Measurements from ENCODE around the gene PLA2G4F.

DNA sequence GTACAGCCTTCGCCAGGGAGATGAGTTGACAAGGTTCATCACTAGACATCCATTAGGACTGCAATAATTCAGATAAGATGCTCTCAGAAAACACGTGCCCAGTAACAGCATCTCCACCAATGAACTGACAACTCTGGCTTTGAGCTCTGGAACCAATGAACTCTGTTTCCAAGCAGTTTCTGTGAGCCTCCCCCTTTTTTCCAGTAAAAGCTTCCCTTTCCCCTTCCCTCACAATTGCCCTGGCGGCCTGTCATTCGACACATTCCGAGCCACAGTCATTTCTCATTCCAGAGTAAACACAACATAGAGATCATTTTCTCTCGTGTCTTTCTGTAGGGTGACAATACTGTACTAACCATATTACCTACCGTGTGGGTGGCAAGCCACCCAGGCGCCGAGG is 65.7 kb downstream of the PLA2G4F start:
- TF ChIP-seq CTCF (IDR thresholded peaks at IDR 0.05; ENCODE audit: borderline replicate concordance, extremely low read depth, low read length, poor library complexity, severe bottlenecking) (no peak), EZH2 (IDR thresholded peaks at IDR 0.05; ENCODE audit: borderline replicate concordance, low read depth, low read length, severe bottlenecking) (no peak)

Data from DND-41 (cell line).